Trophoblast cell (in vitro differentiated cells and primary cell): Measurements from ENCODE around the gene PATL1.

Experiments used
- DNase-seq, 2 donors: peaks; one replicate each; pipeline ENCODE4 v3.0.0-alpha.2; 2016
- H2AFZ ChIP-seq: 2 replicates; pipeline ENCODE4 v1.6.1; 2013; ENCODE audit warnings: low read length, moderate library complexity, mild to moderate bottlenecking; ENCODE audit not compliant: insufficient read depth, poor library complexity
- H2AK5ac ChIP-seq: 2 replicates; pipeline ENCODE4 v1.6.1; 2013; ENCODE audit warnings: mild to moderate bottlenecking, low read length
- H2BK120ac ChIP-seq: 2 replicates; pipeline ENCODE4 v1.6.1; 2013; ENCODE audit warnings: low read length, mild to moderate bottlenecking, moderate library complexity; ENCODE audit not compliant: insufficient read depth, poor library complexity
- H2BK12ac ChIP-seq: 2 replicates; pipeline ENCODE4 v1.6.1; 2013; ENCODE audit warnings: mild to moderate bottlenecking, low read length, moderate library complexity
- H2BK5ac ChIP-seq: 2 replicates; pipeline ENCODE4 v1.6.1; 2013; ENCODE audit warnings: low read length, low read depth, moderate library complexity, mild to moderate bottlenecking; ENCODE audit not compliant: poor library complexity
- H3K14ac ChIP-seq: 2 replicates; pipeline ENCODE4 v1.6.1; 2013; ENCODE audit warnings: mild to moderate bottlenecking, low read length
- H3K18ac ChIP-seq: 2 replicates; pipeline ENCODE4 v1.6.1; 2013; ENCODE audit warnings: mild to moderate bottlenecking, low read length
- H3K23ac ChIP-seq: 2 replicates; pipeline ENCODE4 v1.6.1; 2013; ENCODE audit warnings: low read length
- H3K27ac ChIP-seq: 2 replicates; pipeline ENCODE4 v1.5.1; 2013; ENCODE audit warnings: low read depth, mild to moderate bottlenecking, inconsistent platforms, low read length, moderate library complexity
- H3K27me3 ChIP-seq: 2 replicates; pipeline ENCODE4 v1.6.1; 2013; ENCODE audit warnings: inconsistent platforms, mild to moderate bottlenecking, low read length, moderate library complexity; ENCODE audit not compliant: insufficient read depth
- H3K36me3 ChIP-seq, 2 experiments: 1 replicate in 1 of 2; 2 replicates in 1 of 2; pipeline ENCODE4 v1.6.1; 2013; ENCODE audit warnings: low read length in 2 of 2, mild to moderate bottlenecking in 2 of 2, moderate library complexity in 1 of 2; ENCODE audit not compliant: insufficient read depth in 2 of 2, control insufficient read depth in 1 of 2
- H3K4ac ChIP-seq: 2 replicates; pipeline ENCODE4 v1.6.1; 2013; ENCODE audit warnings: low read depth, mild to moderate bottlenecking, low read length, moderate library complexity
- H3K4me1 ChIP-seq, 2 experiments: 1 replicate in 1 of 2; 2 replicates in 1 of 2; pipeline ENCODE4 v1.6.1; 2013; ENCODE audit warnings: low read length in 2 of 2, mild to moderate bottlenecking in 2 of 2, moderate library complexity in 1 of 2; ENCODE audit not compliant: insufficient read depth in 2 of 2, control insufficient read depth in 1 of 2
- H3K4me2 ChIP-seq: 2 replicates; pipeline ENCODE4 v1.6.1; 2013; ENCODE audit warnings: inconsistent platforms, mild to moderate bottlenecking, low read length, moderate library complexity
- H3K4me3 ChIP-seq: 2 replicates; pipeline ENCODE4 v1.5.1; 2013; ENCODE audit warnings: mild to moderate bottlenecking, low read depth, low read length, inconsistent platforms
- H3K79me1 ChIP-seq: one replicate; pipeline ENCODE4 v1.6.1; 2013; ENCODE audit warnings: low read length
- H3K79me2 ChIP-seq: 2 replicates; pipeline ENCODE4 v1.6.1; 2013; ENCODE audit warnings: low read length, mild to moderate bottlenecking; ENCODE audit not compliant: control insufficient read depth, insufficient read depth, poor library complexity
- H3K9ac ChIP-seq: 2 replicates; pipeline ENCODE4 v1.6.1; 2013; ENCODE audit warnings: mild to moderate bottlenecking, low read length
- H3K9me3 ChIP-seq: 2 replicates; pipeline ENCODE4 v1.6.1; 2013; ENCODE audit warnings: low read depth, mild to moderate bottlenecking, control low read depth, inconsistent platforms, low read length; ENCODE audit not compliant: insufficient read depth
- H4K12ac ChIP-seq: 2 replicates; pipeline ENCODE4 v1.6.1; 2013; ENCODE audit warnings: low read depth, mild to moderate bottlenecking, low read length, moderate library complexity
- H4K8ac ChIP-seq: 2 replicates; pipeline ENCODE4 v1.6.1; 2013; ENCODE audit warnings: low read depth, mild to moderate bottlenecking, low read length, moderate library complexity
- H4K91ac ChIP-seq: one replicate; pipeline ENCODE4 v1.6.1; 2013; ENCODE audit warnings: low read depth, mild to moderate bottlenecking, low read length, moderate library complexity
- WGBS: extraction: QIAGEN DNeasy Blood & Tissue Kit; methylation state at CpG from one replicate; pipeline ENCODE4 v1.1.7; 2013; ENCODE audit warnings: missing lambda C conversion rate; ENCODE audit not compliant: insufficient read length, insufficient coverage; ENCODE audit errors: extremely low coverage; 5-methylcytosine and 5-hydroxymethylcytosine counted together

Gene PATL1

DNA sequence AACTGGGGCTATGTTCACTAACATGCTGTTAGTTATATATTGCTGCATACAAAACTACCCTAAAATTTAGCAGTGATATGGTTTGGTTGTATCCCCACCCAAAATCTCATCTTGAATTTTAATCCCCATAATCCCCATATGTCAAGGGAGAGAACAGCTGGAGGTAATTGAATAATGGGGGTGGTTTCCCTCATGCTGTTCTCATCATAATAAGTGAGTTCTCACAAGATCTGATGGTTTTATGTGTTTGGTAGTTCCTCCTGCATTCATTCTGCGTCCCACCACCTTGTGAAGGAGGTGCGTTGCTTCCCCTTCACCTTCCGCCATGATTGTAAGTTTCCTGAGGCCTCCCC is 10.0 kb upstream of the PATL1 start:
- Histone ChIP-seq H3K4ac (no peak overlapping the region), H3K36me3 (no peaks in the 10 kb centered on the region), H3K23ac (no peak overlapping the region), H3K4me2 (no peak overlapping the region), H3K9me3 (no peaks in the 10 kb centered on the region), H3K18ac (no peak overlapping the region), H2BK120ac (no peak overlapping the region), H4K91ac (no peak overlapping the region), H3K9ac (no peak overlapping the region), H3K79me2 (no peaks in the 10 kb centered on the region), H3K27ac (no peak overlapping the region), H4K12ac (no peak overlapping the region), H2AFZ (no peak overlapping the region), H3K14ac (no peak overlapping the region), H3K79me1 (no peaks in the 10 kb centered on the region), H2BK5ac (no peak overlapping the region), H2BK12ac (no peak overlapping the region), H2AK5ac (no peak overlapping the region), H3K4me3 (no peak overlapping the region), H3K4me1 (no peaks in the 10 kb centered on the region), H4K8ac (no peak overlapping the region), H3K27me3 (no peaks in the 10 kb centered on the region)
- DNase-seq, result no peak
- WGBS, result no CpG with 5 or more reads among the region's 3 CpGs

- no peak overlapping the region for H3K14ac ChIP-seq
- no peak overlapping the region for H2BK120ac ChIP-seq
- H2AFZ ChIP-seq, result no peak overlapping the region
- no peaks in the 10 kb centered on the region for H3K27me3 ChIP-seq
- H3K4me3 ChIP-seq, result no peak overlapping the region
- no peak overlapping the region for H2BK5ac ChIP-seq
- no peak overlapping the region for H3K4ac ChIP-seq
- no peaks in the 10 kb centered on the region for H3K79me1 ChIP-seq
- H3K4me1 ChIP-seq, result no peaks in the 10 kb centered on the region
- no peaks in the 10 kb centered on the region for H3K9me3 ChIP-seq
- H3K18ac ChIP-seq, result no peak overlapping the region
- H3K36me3 ChIP-seq, result no peaks in the 10 kb centered on the region
- no peak for DNase-seq
- no peak overlapping the region for H3K9ac ChIP-seq
- no peak overlapping the region for H4K8ac ChIP-seq
- no CpG with 5 or more reads among the region's 2 CpGs for WGBS
- no peak overlapping the region for H3K23ac ChIP-seq
- no peak overlapping the region for H3K27ac ChIP-seq
- H4K91ac ChIP-seq, result no peak overlapping the region
- H2BK12ac ChIP-seq, result no peak overlapping the region
- H3K79me2 ChIP-seq, result no peaks in the 10 kb centered on the region
- H2AK5ac ChIP-seq, result no peak overlapping the region
- H4K12ac ChIP-seq, result no peak overlapping the region
- H3K4me2 ChIP-seq, result no peak overlapping the region
These were observed 9.4 kb upstream of the PATL1 start for GRCh38 chr11:59678118-59678812.

GRCh38 chr11:59676205-59676604 is 7.4 kb upstream of the PATL1 start:
- no peak overlapping the region for H3K4ac ChIP-seq
- H3K9ac ChIP-seq, result no peak overlapping the region
- H3K79me2 ChIP-seq, result no peaks in the 10 kb centered on the region
- H4K8ac ChIP-seq, result no peak overlapping the region
- no peak overlapping the region for H3K14ac ChIP-seq
- H2BK120ac ChIP-seq, result no peak overlapping the region
- H3K36me3 ChIP-seq, result no peaks in the 10 kb centered on the region
- no peak overlapping the region for H2AFZ ChIP-seq
- no peak overlapping the region for H3K4me3 ChIP-seq
- no peak overlapping the region for H2BK12ac ChIP-seq
- H3K23ac ChIP-seq, result no peak overlapping the region
- H2BK5ac ChIP-seq, result no peak overlapping the region
- no peaks in the 10 kb centered on the region for H3K79me1 ChIP-seq
- H2AK5ac ChIP-seq, result no peak overlapping the region
- H3K9me3 ChIP-seq, result no peaks in the 10 kb centered on the region
- no peaks in the 10 kb centered on the region for H3K4me1 ChIP-seq
- no peak overlapping the region for H4K12ac ChIP-seq
- DNase-seq, result no peak
- H3K27ac ChIP-seq, result no peak overlapping the region
- H3K18ac ChIP-seq, result no peak overlapping the region
- H3K27me3 ChIP-seq, result no peaks in the 10 kb centered on the region
- no peak overlapping the region for H4K91ac ChIP-seq
- no CpG with 5 or more reads among the region's 8 CpGs for WGBS
- no peak overlapping the region for H3K4me2 ChIP-seq

GRCh38 chr11:59674291-59674690 is 5.5 kb upstream of the PATL1 start:
- Histone ChIP-seq H3K4me2 (no peak overlapping the region), H4K8ac (no peak overlapping the region), H3K79me2 (peaks cover 3% of the 10 kb centered on the region), H3K23ac (no peak overlapping the region), H3K9me3 (no peaks in the 10 kb centered on the region), H2AFZ (no peak overlapping the region), H2BK12ac (no peak overlapping the region), H2BK120ac (no peak overlapping the region), H4K91ac (no peak overlapping the region), H3K27ac (no peak overlapping the region), H2BK5ac (no peak overlapping the region), H3K9ac (no peak overlapping the region), H3K4me1 (peaks cover 0 to 5% of the 10 kb centered on the region in 2 experiments), H3K14ac (no peak overlapping the region), H3K36me3 (no peaks in the 10 kb centered on the region), H3K4me3 (no peak overlapping the region), H3K79me1 (peaks cover 8% of the 10 kb centered on the region), H3K27me3 (no peaks in the 10 kb centered on the region), H3K4ac (no peak overlapping the region), H3K18ac (no peak overlapping the region), H2AK5ac (no peak overlapping the region), H4K12ac (no peak overlapping the region)
- no peak for DNase-seq
- WGBS, result no CpG with 5 or more reads among the region's 2 CpGs
